ENCODE data around the gene SFRP4. TPM values are rescaled to one million over a fixed set of nuclear protein-coding genes. Genes with fewer than 3 reads are reported as not detected.

SFRP4 gene
- total RNA-seq, 4 donors from 2014 or later: 2.4 to 12.9 (median 5.6) TPM

GRCh38 chr7:37932543-37932942, 15.9 kb upstream of the SFRP4 start:
- TF ChIP-seq CTCF (IDR thresholded peaks at IDR 0.05; ENCODE audit: low read depth): no peak

GRCh38 chr7:37930226-37930948, 13.8 kb upstream of the SFRP4 start:
- no peak for TF ChIP-seq CTCF (IDR thresholded peaks at IDR 0.05; ENCODE audit: low read depth)

GRCh38 chr7:37928878-37929277, 12.3 kb upstream of the SFRP4 start:
- no peak for TF ChIP-seq CTCF (IDR thresholded peaks at IDR 0.05; ENCODE audit: low read depth)

- TF ChIP-seq CTCF (IDR thresholded peaks at IDR 0.05; ENCODE audit: low read depth): no peak
Measured at GRCh38 chr7:37927773-37928444, 11.3 kb upstream of the SFRP4 start.

GRCh38 chr7:37925620-37926019, 9.0 kb upstream of the SFRP4 start:
- no peak for TF ChIP-seq CTCF (IDR thresholded peaks at IDR 0.05; ENCODE audit: low read depth)

- TF ChIP-seq CTCF (IDR thresholded peaks at IDR 0.05; ENCODE audit: low read depth): no peak
Measured at GRCh38 chr7:37924491-37925041, 7.9 kb upstream of the SFRP4 start.

GRCh38 chr7:37923996-37924395, 7.4 kb upstream of the SFRP4 start:
- no peak for TF ChIP-seq CTCF (IDR thresholded peaks at IDR 0.05; ENCODE audit: low read depth)
